Esophagus squamous epithelium (tissue), 5 donors: Measurements from ENCODE around the gene ZNF615. TPM values are rescaled to one million over a fixed set of nuclear protein-coding genes. Genes with fewer than 3 reads are reported as not detected.
"Not testable (repeated sequence)": the region's sequence is repeated elsewhere in the genome, so short reads cannot be mapped to it uniquely, and the experiment has no call there.

Experiments
- DNase-seq: peaks from one replicate; lab custom pipeline; 2025; lab: John Stamatoyannopoulos, UW
- H3K27ac ChIP-seq, 4 donors: fragments of 200-600 bp; sonication (generic); one replicate each; pipeline ENCODE4 v1.5.1; 2016 to 2019; ENCODE audit warnings: mild to moderate bottlenecking in 1 of 4
- H3K27me3 ChIP-seq, 4 donors: fragments of 200-600 bp; sonication (generic); 1 replicate in 3 of 4; 2 replicates in 1 of 4; pipeline versions ENCODE4 v1.5.1 to v1.6.0; 2017 to 2021; ENCODE audit warnings: antibody characterized with exemption in 1 of 4
- H3K36me3 ChIP-seq, 3 donors: fragments of 200-600 bp; sonication (generic); one replicate each; pipeline ENCODE4 v1.5.1; 2016 to 2019
- H3K4me1 ChIP-seq, 3 donors: fragments of 200-600 bp; sonication (generic); one replicate each; pipeline ENCODE4 v1.5.1; 2017 to 2019
- H3K4me3 ChIP-seq, 4 donors: fragments of 200-600 bp; sonication (generic); 1 replicate in 3 of 4; 2 replicates in 1 of 4; pipeline ENCODE4 v1.5.1; 2016 to 2019; ENCODE audit warnings: mild to moderate bottlenecking in 2 of 4, moderate library complexity in 1 of 4
- H3K9me3 ChIP-seq, 3 donors: fragments of 200-600 bp; sonication (generic); one replicate each; pipeline ENCODE4 v1.5.1; 2016 to 2019
- CTCF ChIP-seq, 6 experiments: fragments of 450-650 bp in 4 of 6; fragments of 200-600 bp in 2 of 6; sonication (generic) in 2 of 6; IDR thresholded peaks; one replicate each; pipeline ENCODE4 v1.5.1; 2016 to 2019; ENCODE audit warnings: antibody characterized with exemption in 6 of 6, mild to moderate bottlenecking in 4 of 6, moderate library complexity in 4 of 6
- POLR2A ChIP-seq, 4 donors: fragments of 450-650 bp; IDR thresholded peaks; one replicate each; pipeline ENCODE4 v1.6.1; 2017; ENCODE audit warnings: antibody characterized with exemption in 4 of 4, mild to moderate bottlenecking in 4 of 4, moderate library complexity in 3 of 4
- WGBS, 2 donors: methylation state at CpG; one replicate each; pipeline ENCODE4 v1.1.5; 2018; 5-methylcytosine and 5-hydroxymethylcytosine counted together
- intact Hi-C: fragments of 100-400 bp; cut with DNase I; formaldehyde crosslinking; loops from one replicate; pipeline ENCODE4 v1.15.0; 2022
- total RNA-seq, 4 donors: library from RNA; depleted of rRNA; stranded (reverse); fragments of >200 nt; gene quantifications; one replicate each; pipeline ENCODE4 v1.1.0, GENCODE V29; 2016
- donor health status: DM: yes; HTN: yes; CAD: no.

Gene ZNF615
- total RNA-seq, 4 donors from 2014 or later = 2.8 to 13.9 (median 5.9) TPM

- Histone ChIP-seq H3K4me1 (peaks cover 0 to under 1% (median 0%) of the 10 kb centered on the region in 3 donors), H3K27ac (no peak overlapping the region), H3K9me3 (peaks cover 8 to 95% (median 79%) of the 10 kb centered on the region in 3 donors), H3K36me3 (peaks cover 25 to 69% (median 33%) of the 10 kb centered on the region in 3 donors), H3K27me3 (no peaks in the 10 kb centered on the region), H3K4me3 (peak overlapping the region in 1 of 4 donors; percentile 18)
- DNase-seq = no peak
- intact Hi-C loops = no loop called here
- 95 to 96% methylated on average over 12 of the region's 12 CpGs for WGBS, 2 donors
- TF ChIP-seq CTCF (IDR thresholded peaks at IDR 0.05) (no peak), POLR2A (IDR thresholded peaks at IDR 0.05) (no peak)
Measured at GRCh38 chr19:52034051-52034728, 26.2 kb upstream of the ZNF615 start.

- 18 to 20% methylated on average over 5 of the region's 5 CpGs for WGBS, 2 donors
- Histone ChIP-seq H3K27me3 (no peaks in the 10 kb centered on the region), H3K9me3 (peaks cover 2 to 75% (median 49%) of the 10 kb centered on the region in 3 donors), H3K27ac (peak overlapping the region; percentile 90 to 97 (median 94)), H3K36me3 (peaks cover 9 to 48% (median 20%) of the 10 kb centered on the region in 3 donors), H3K4me3 (peak overlapping the region; percentile 71 to 93 (median 77)), H3K4me1 (peaks cover 0 to 29% (median 6%) of the 10 kb centered on the region in 3 donors)
- DNase-seq = no peak
- TF ChIP-seq POLR2A (IDR thresholded peaks at IDR 0.05) (no peak), CTCF (IDR thresholded peaks at IDR 0.05) (no peak)
- intact Hi-C loops = no loop called here
Measured at GRCh38 chr19:52028780-52029123, 20.7 kb upstream of the ZNF615 start.

GRCh38 chr19:52028027-52028779 is 20.2 kb upstream of the ZNF615 start, which contains the start of gene ZNF614:
ZNF614 (minus strand) TSS chr19:52028379; CDS start chr19:52025745, 2,634 bp downstream.
- intact Hi-C loops = no loop called here
- peak in 1 of 6 experiments; percentile 9 for TF ChIP-seq CTCF (IDR thresholded peaks at IDR 0.05)
- peak in 2 of 4 donors; percentile 41 to 48 for TF ChIP-seq POLR2A (IDR thresholded peaks at IDR 0.05)
- H3K27ac ChIP-seq = peak within 1 kb of the TSS; percentile 90 to 97 (median 94)
- WGBS, 2 donors = 0% methylated on average over 10 to 20 of the region's 53 CpGs
- peak within 1 kb of the TSS; percentile 71 to 93 (median 77) for H3K4me3 ChIP-seq
- H3K4me1 ChIP-seq = peaks cover 0 to 29% (median 6%) of the 10 kb centered on the region in 3 donors
- peaks cover 0 to 75% (median 48%) of the 10 kb centered on the region in 3 donors for H3K9me3 ChIP-seq
- no peaks in the 10 kb centered on the region for H3K27me3 ChIP-seq
- H3K36me3 ChIP-seq = peaks cover 13 to 48% (median 24%) of the 10 kb centered on the region in 3 donors
- DNase-seq = peak; percentile 43

GRCh38 chr19:52026255-52026990 is 18.4 kb upstream of the ZNF615 start:
- H3K27me3 ChIP-seq, H3K27ac ChIP-seq, intact Hi-C loops, DNase-seq, H3K4me3 ChIP-seq: not testable (repeated sequence)
- H3K4me1 ChIP-seq = peaks cover 0 to 29% (median 6%) of the 10 kb centered on the region in 3 donors
- 78 to 81% methylated on average over 15 of the region's 15 CpGs for WGBS, 2 donors
- peaks cover 0 to 75% (median 40%) of the 10 kb centered on the region in 3 donors for H3K9me3 ChIP-seq
- peaks cover 13 to 57% (median 24%) of the 10 kb centered on the region in 3 donors for H3K36me3 ChIP-seq

GRCh38 chr19:52024478-52024877 is 16.5 kb upstream of the ZNF615 start:
- 91 to 92% methylated on average over 3 to 4 of the region's 4 CpGs for WGBS, 2 donors
- peaks cover 0 to 29% (median 6%) of the 10 kb centered on the region in 3 donors for H3K4me1 ChIP-seq
- H3K27me3 ChIP-seq, H3K27ac ChIP-seq, DNase-seq, intact Hi-C loops: not testable (repeated sequence)
- peak overlapping the region in 1 of 4 donors; percentile 5 for H3K4me3 ChIP-seq
- peaks cover 0 to 77% (median 52%) of the 10 kb centered on the region in 3 donors for H3K9me3 ChIP-seq
- peaks cover 30 to 76% (median 37%) of the 10 kb centered on the region in 3 donors for H3K36me3 ChIP-seq
